GM12891 (cell line): ENCODE data around the gene FLACC1.

Experiments used
- PAX5 ChIP-seq: IDR thresholded peaks from 2 replicates; pipeline ENCODE4 v1.6.1; 2011; ENCODE audit warnings: low read length, moderate library complexity, mild to moderate bottlenecking; ENCODE audit not compliant: insufficient read depth, severe bottlenecking
- POLR2A ChIP-seq: IDR thresholded peaks from 2 replicates; pipeline ENCODE4 v1.6.1; 2011; ENCODE audit warnings: low read depth, low read length, control low read depth
- POLR2AphosphoS5 ChIP-seq: IDR thresholded peaks from 2 replicates; pipeline ENCODE4 v1.6.1; 2011; ENCODE audit warnings: low read depth, low read length, control low read depth
- POU2F2 ChIP-seq: IDR thresholded peaks from 2 replicates; pipeline ENCODE4 v1.6.1; 2011; ENCODE audit warnings: low read depth, mild to moderate bottlenecking, control low read depth, low read length, moderate library complexity
- SPI1 ChIP-seq: IDR thresholded peaks from 2 replicates; pipeline ENCODE4 v1.6.1; 2011; ENCODE audit warnings: low read depth, low read length, control low read depth
- TAF1 ChIP-seq: IDR thresholded peaks from 2 replicates; pipeline ENCODE4 v1.6.1; 2011; ENCODE audit warnings: low read depth, low read length, control low read depth

DNA sequence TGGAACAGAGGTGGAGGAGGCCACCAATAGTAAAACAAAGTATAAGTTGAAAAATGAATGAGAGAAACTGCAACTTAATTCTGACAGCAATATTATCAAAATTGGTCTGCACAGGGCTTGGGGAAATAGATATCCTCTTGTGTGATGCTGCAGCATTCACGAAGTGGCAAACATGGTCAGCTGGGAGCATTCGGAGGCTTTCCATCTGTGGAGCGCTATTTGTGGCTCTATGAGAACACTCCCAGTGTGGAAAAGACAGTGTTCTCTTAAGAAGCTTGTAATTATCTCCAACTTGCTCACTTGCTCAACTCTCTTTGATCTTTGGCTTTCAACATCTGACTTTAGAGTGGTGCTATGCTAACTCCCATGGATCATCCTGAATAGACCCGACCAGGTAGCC lies 3.1 kb upstream of the FLACC1 start:
- TF ChIP-seq POLR2A (no peak), POLR2AphosphoS5 (no peak), TAF1 (no peak), POU2F2 (no peak), SPI1 (no peak), PAX5 (no peak)
